ENCODE data around the gene MTA1.

MTA1 gene

GRCh38 chr14:105478398-105479251 is 59.0 kb downstream of the MTA1 start:
- DNase-seq: no peak

DNA sequence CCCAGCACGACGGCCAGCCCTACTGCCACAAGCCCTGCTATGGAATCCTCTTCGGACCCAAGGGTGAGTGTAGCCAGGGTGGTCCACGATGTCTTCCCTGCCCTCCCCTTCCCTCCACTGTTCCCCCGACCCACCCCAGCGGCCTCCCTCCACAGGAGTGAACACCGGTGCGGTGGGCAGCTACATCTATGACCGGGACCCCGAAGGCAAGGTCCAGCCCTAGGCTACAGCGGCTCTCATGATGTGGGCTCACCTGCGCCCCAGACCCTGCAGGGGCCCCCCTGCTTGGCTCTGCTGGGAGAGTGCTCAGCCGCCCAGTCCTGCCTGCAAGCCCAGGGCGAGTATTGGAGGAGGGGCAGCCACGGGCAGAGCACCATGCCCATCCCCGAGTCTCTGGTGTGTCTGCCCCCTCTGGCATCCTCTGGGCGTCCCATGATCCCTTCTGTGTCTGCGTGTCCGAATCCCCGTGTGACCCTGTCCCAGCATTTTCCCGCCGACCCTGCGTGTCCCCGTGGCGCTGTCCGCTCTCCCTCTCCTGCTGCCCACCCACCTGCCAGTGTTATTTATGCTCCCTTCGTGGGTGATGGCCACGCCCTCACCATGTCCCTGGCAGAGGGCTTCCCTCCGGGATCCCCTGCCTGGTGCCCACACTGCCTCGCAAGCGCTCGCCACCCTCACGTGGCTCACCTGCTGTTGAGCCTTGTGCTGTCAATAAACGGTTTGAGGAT is 60.0 kb downstream of the MTA1 start:
- no peak for DNase-seq

- no peak for DNase-seq
Observed at GRCh38 chr14:105480199-105480746, 60.6 kb downstream of the MTA1 start.

- DNase-seq: peak; percentile 96
Observed at GRCh38 chr14:105480807-105481801, 61.5 kb downstream of the MTA1 start.

DNA sequence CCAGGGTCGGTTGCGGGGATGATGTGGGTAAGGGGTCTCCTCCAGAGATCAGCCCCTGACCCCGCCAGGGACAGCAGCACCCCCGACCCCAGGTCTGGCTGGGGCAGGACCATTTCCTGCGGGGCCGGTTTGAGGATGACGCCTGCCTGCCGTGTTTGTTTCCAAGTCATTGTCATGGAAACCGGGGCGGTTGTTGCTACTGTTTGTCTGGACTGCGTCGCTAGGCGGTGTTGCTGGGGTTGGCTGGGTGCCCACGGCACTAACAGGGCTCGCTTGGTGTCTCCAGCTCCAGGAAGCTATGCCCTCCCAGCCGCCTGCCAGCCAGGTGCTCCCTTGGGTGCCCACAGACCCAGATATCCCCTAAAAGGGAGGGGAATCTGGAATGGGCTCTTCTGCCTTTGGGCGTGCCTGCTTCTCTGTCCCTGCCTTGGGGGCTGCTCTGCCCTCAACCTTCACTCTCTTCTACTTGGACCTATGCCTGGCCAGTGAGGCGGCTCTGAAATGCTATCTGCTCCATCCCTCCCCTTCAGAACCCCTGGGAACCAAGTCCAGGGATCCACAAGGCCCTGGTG is 62.3 kb downstream of the MTA1 start:
- DNase-seq: peak; percentile 92

DNA sequence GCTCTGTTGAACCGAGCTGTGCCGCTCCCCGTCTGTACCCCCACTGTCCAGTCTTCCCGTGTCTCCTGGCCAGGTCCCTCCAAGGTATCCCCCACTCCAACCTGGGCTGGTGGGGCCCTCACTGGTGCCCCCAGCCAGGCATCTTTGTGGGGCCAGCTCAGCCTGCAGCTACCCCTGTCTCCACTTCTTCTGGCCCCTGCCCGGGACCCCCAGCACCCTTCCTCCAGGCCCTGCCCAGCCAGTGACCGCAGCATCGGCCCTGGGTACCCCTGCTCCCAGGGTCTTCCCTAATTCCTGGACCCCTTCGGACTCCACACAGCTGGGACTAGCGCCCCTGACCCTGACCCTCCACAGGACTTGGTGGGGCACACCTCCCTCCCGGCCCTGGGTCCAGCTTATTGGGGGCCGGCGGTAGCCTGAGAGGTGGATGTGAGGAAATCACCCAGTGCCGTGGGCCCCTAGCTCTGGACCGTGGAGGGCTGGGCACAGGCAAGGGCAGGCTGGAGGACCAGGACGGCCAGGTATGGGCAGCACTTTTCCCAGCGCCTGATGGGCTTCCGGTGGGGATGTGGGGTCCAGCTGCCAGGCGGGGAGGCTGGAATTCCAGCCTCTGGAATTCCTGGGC is 63.0 kb downstream of the MTA1 start:
- DNase-seq: no peak

- no peak for DNase-seq
Observed at GRCh38 chr14:105483300-105484068, 63.9 kb downstream of the MTA1 start.

DNA sequence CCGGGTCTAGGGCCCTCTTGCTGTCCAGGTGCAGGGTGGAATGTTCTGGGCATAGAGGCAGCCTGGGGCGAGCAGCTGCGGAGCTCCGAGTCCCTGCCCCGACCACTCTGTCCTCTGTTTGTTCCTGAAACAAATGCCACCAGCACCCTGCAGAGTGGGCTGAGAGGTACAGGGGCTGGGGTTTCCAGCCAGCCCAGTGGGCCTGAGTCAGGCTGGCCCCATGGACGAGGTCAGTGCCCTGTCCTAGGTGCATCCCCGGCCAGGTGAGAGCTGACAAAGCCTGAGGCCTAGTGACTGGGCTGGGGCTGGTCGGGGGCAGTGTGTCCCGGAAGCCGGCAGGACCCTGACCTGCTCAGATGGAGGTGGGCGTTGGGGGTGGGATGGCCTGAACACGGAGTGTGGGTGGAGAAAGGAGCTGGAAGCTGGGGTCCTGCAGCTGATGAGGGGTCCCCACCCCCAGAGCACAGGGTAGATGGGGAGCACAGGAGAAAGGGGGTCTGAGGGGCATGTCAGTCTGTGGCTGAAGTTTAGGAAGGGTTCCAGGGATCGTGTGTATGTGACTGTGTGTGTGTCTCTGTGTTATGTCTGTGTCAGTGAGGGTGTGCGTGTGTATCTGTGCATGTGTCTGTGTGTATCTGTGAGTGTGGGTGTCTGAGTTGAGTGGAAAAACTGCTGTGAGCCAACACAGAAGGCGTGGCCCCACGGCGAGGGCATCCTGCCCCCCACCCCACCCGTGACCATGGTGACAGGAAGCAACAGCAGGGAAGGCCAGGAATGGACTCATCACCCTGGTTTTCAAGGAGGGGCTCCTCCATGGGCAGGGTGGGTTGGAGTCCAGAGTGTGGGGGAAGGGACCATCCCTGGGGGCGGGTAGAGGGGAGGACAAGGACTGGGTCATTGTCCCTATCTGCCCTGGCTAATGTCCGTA is 64.7 kb downstream of the MTA1 start:
- peak; percentile 50 for DNase-seq

GRCh38 chr14:105484997-105485393 is 65.4 kb downstream of the MTA1 start:
- no peak for DNase-seq

GRCh38 chr14:105485739-105486162 is 66.1 kb downstream of the MTA1 start:
- peak; percentile 67 for DNase-seq

DNA sequence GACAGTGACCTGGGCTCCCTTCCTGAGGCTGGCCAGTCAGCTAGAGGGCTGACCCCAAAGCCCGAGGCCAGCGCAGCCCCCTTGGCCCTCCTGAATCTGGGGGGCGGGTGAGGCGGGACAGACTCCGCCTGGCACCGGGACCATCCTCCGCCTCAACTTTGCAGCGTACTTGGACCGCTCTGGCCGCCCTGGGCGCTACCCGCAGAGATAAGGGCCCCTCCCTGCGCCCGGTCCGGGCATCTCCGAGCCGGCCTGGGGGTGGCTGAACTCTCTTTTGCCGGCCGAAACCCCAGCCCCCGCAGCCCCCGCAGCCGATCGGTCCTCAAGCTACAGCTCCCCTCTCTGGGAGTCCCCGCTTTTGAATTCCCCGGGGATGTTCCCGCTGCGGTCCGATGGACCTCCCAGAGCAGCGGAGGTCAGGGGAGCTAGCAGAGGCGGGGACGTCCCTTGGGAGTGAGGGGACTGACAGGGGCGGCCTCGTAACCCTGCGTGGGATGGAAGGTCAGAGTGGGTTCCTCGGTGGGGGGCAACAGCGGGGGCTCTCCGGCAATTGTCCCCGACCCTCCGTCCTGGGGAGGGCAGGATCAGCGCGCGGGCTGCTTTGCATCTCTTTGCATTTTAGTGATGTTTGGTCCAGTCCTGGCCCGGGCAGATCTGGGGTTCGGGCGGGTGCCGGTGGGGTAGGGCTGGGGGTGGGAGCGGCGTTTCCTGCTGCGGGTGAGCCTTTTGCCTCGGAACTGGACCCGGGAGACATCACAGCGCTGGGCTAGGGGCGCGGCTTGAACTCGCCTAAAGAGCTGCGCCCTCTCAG is 66.7 kb downstream of the MTA1 start, which contains the start of gene CRIP1:
CRIP1 (plus strand) TSS at position 724 of the 811 bp plus-strand sequence. CDS start 374 bp downstream, outside the sequence.
- no peak for DNase-seq

- DNase-seq: peak; percentile 82
Observed at GRCh38 chr14:105486974-105487448, 67.4 kb downstream of the MTA1 start.

GRCh38 chr14:105487449-105487985 is 67.9 kb downstream of the MTA1 start:
- DNase-seq: peak; percentile 70

DNA sequence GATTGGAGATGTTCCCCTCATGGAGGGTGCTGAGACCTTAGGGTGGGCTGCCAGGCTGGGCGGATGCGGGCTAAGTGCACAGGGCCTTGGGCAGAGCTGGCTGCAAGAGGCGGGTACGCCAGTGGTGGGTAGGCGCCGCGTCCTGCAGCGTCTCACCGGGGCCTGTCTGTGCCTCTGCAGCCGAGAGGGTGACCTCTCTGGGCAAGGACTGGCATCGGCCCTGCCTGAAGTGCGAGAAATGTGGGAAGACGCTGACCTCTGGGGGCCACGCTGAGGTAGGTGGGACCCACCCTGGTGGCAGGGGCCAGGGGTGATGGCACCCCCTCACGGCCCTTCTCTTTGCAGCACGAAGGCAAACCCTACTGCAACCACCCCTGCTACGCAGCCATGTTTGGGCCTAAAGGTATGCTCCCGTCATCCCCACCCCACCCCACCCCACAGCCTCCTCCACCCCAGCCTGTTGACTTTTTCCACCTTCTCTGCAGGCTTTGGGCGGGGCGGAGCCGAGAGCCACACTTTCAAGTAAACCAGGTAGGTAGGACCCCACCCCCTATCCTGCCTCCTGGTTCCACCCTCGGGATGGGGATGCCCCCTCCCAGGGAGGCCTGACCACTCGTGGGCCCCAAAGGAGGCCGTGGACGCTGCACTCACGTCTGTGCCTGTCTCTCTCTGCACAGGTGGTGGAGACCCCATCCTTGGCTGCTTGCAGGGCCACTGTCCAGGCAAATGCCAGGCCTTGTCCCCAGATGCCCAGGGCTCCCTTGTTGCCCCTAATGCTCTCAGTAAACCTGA is 68.6 kb downstream of the MTA1 start:
- DNase-seq: peak; percentile 50

GRCh38 chr14:105488781-105489541 is 69.3 kb downstream of the MTA1 start:
- DNase-seq: no peak

- DNase-seq: peak; percentile 87
Observed at GRCh38 chr14:105489542-105490266, 70.1 kb downstream of the MTA1 start.
